AG10803 (cell line): ENCODE data around the gene DNAJC1.

Source experiments
- DNase-seq: peaks from one replicate; pipeline ENCODE4 v3.0.0; 2010; ENCODE audit warnings: low read depth
- H3K4me3 ChIP-seq: 2 replicates; pipeline ENCODE4 v1.5.1; 2011; ENCODE audit warnings: mild to moderate bottlenecking, low read length, control low read depth
- CTCF ChIP-seq: conservative IDR thresholded peaks from 2 replicates; pipeline ENCODE4 v1.5.1; 2011; ENCODE audit warnings: mild to moderate bottlenecking, low read length, control low read depth, inconsistent platforms

DNAJC1 gene

GRCh38 chr10:21904930-21905329, 98.6 kb downstream of the DNAJC1 start:
- no peak overlapping the region for H3K4me3 ChIP-seq
- no peak for DNase-seq
- TF ChIP-seq CTCF = no peak

- H3K4me3 ChIP-seq = no peak overlapping the region
- DNase-seq = no peak
- no peak for TF ChIP-seq CTCF
Measured at GRCh38 chr10:21899736-21900135, 103.8 kb downstream of the DNAJC1 start.

- DNase-seq = no peak
- H3K4me3 ChIP-seq = no peak overlapping the region
- no peak for TF ChIP-seq CTCF
Measured at GRCh38 chr10:21895932-21896331, 107.6 kb downstream of the DNAJC1 start.

- DNase-seq = no peak
- no peak overlapping the region for H3K4me3 ChIP-seq
- no peak for TF ChIP-seq CTCF
Measured at GRCh38 chr10:21894648-21895342, 108.7 kb downstream of the DNAJC1 start.

GRCh38 chr10:21891439-21891838, 112.1 kb downstream of the DNAJC1 start:
- no peak overlapping the region for H3K4me3 ChIP-seq
- no peak for DNase-seq
- no peak for TF ChIP-seq CTCF

GRCh38 chr10:21889477-21890275, 113.9 kb downstream of the DNAJC1 start:
- H3K4me3 ChIP-seq = no peak overlapping the region
- DNase-seq = no peak
- TF ChIP-seq CTCF = no peak

- no peak for DNase-seq
Measured at GRCh38 chr10:21888959-21889358, 114.6 kb downstream of the DNAJC1 start.

More at GRCh38 chr10:21888959-21889358, 114.6 kb downstream of the DNAJC1 start:
- no peak for TF ChIP-seq CTCF
- H3K4me3 ChIP-seq = no peak overlapping the region
